Nucleus accumbens (tissue), 56 donors: ENCODE measurements around the gene YPEL1.
"Not testable (repeated sequence)": the region's sequence is repeated elsewhere in the genome, so short reads cannot be mapped to it uniquely, and the experiment has no call there.

Experiments used
- DNase-seq, 56 donors: peaks; one replicate each; lab custom pipeline; 2025; lab: John Stamatoyannopoulos, UW

Gene YPEL1

GRCh38 chr22:21686634-21687393 lies 48.8 kb downstream of the YPEL1 start:
- no peak for DNase-seq

- DNase-seq, result no peak
Observed at GRCh38 chr22:21686193-21686608, 49.4 kb downstream of the YPEL1 start.

- no peak for DNase-seq
Observed at GRCh38 chr22:21685164-21685513, 50.5 kb downstream of the YPEL1 start.

GRCh38 chr22:21684492-21685163 lies 51.0 kb downstream of the YPEL1 start:
- no peak for DNase-seq

- DNase-seq, result no peak
Observed at GRCh38 chr22:21683401-21683811, 52.2 kb downstream of the YPEL1 start.

GRCh38 chr22:21682385-21683175 lies 53.0 kb downstream of the YPEL1 start:
- DNase-seq, result no peak

GRCh38 chr22:21681566-21682370 lies 53.8 kb downstream of the YPEL1 start:
- peak in 23 of 56 donors; percentile 7 to 66 (median 28) for DNase-seq

GRCh38 chr22:21680830-21681565 lies 54.6 kb downstream of the YPEL1 start:
- no peak for DNase-seq

GRCh38 chr22:21679383-21679782 lies 56.2 kb downstream of the YPEL1 start:
- no peak for DNase-seq

GRCh38 chr22:21678842-21679241 lies 56.8 kb downstream of the YPEL1 start:
- not testable (repeated sequence) for DNase-seq

- DNase-seq, result no peak
Observed at GRCh38 chr22:21677606-21678443, 57.8 kb downstream of the YPEL1 start.

- DNase-seq, result no peak
Observed at GRCh38 chr22:21674638-21675245, 60.9 kb downstream of the YPEL1 start.

GRCh38 chr22:21673534-21674321 lies 61.9 kb downstream of the YPEL1 start:
- no peak for DNase-seq

GRCh38 chr22:21672107-21672629 lies 63.4 kb downstream of the YPEL1 start:
- no peak for DNase-seq

- DNase-seq, result no peak
Observed at GRCh38 chr22:21669026-21669425, 66.6 kb downstream of the YPEL1 start.

GRCh38 chr22:21666786-21667185 lies 68.8 kb downstream of the YPEL1 start:
- no peak for DNase-seq
